Mesothelial cell of epicardium (in vitro differentiated cells): ENCODE measurements around the gene PLEKHA6. TPM values are rescaled to one million over a fixed set of nuclear protein-coding genes. Genes with fewer than 3 reads are reported as not detected.
A peak's percentile ranks its signal among the peaks of the same experiment; 100 is the strongest.

ENCODE experiments used
- DNase-seq, 2 experiments: peaks; one replicate each; pipeline ENCODE4 v3.0.0; 2021; ENCODE audit warnings: low spot score in 2 of 2; ENCODE audit not compliant: unreplicated experiment in 2 of 2
- H3K27ac Mint-ChIP-seq: 2 replicates; pipeline ENCODE4 v1.8.0; 2021; ENCODE audit warnings: mixed read lengths
- H3K27me3 Mint-ChIP-seq: 2 replicates; pipeline ENCODE4 v1.8.0; 2021; ENCODE audit warnings: low read depth, mixed read lengths
- H3K36me3 Mint-ChIP-seq: 2 replicates; pipeline ENCODE4 v1.8.0; 2021; ENCODE audit warnings: mixed read lengths
- H3K4me1 Mint-ChIP-seq: 2 replicates; pipeline ENCODE4 v1.8.0; 2021; ENCODE audit warnings: mixed read lengths
- H3K4me3 Mint-ChIP-seq: 2 replicates; pipeline ENCODE4 v1.8.0; 2021; ENCODE audit warnings: mild to moderate bottlenecking, moderate library complexity, mixed read lengths
- H3K9me3 Mint-ChIP-seq: 2 replicates; pipeline ENCODE4 v1.8.0; 2021; ENCODE audit warnings: mixed read lengths
- CTCF ChIP-seq: fragments of 200-600 bp; sonication (generic); IDR thresholded peaks from one replicate; pipeline ENCODE4 v1.5.0; 2021; ENCODE audit warnings: antibody characterized with exemption; ENCODE audit not compliant: unreplicated experiment
- total RNA-seq: library from RNA; stranded (reverse); gene quantifications from 3 replicates; pipeline ENCODE4 v1.2.1, GENCODE V29; 2021

PLEKHA6 gene
- total RNA-seq, 1 donor from 2014 or later, result 29.7 TPM

DNA sequence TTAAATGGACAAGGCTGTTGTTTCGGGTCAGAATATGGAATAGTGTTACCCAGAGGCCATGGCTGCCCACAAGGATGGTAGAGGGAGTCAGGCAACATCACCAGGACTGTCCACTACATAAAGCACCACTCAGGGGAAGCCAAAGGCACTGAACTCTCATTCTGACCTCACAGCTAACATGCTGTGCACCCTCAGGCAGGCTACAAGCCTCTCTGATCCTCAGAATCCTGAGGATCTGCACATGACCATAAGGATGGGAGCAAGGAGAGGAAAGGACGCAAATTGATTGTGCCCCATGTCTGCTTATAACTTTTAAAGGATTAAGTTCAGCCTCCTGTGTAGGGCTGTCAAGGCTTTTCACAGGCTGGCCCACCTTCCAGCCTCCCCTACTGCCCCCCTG, 38.7 kb downstream of the PLEKHA6 start:
- DNase-seq, result no peak
- Mint-ChIP-seq H3K4me3 (no peak overlapping the region), H3K27ac (peak overlapping the region; percentile 97), H3K4me1 (peaks cover 57% of the 10 kb centered on the region), H3K36me3 (no peaks in the 10 kb centered on the region), H3K9me3 (no peaks in the 10 kb centered on the region), H3K27me3 (no peaks in the 10 kb centered on the region)
- no peak for TF ChIP-seq CTCF

- Mint-ChIP-seq H3K4me1 (peaks cover 64% of the 10 kb centered on the region), H3K27ac (peak overlapping the region; percentile 97), H3K27me3 (no peaks in the 10 kb centered on the region)
These were observed 39.3 kb downstream of the PLEKHA6 start for GRCh38 chr1:204320382-204320804.

GRCh38 chr1:204319462-204319861, 40.3 kb downstream of the PLEKHA6 start:
- peak overlapping the region; percentile 97 for H3K27ac Mint-ChIP-seq
- no peaks in the 10 kb centered on the region for H3K9me3 Mint-ChIP-seq
- H3K27me3 Mint-ChIP-seq, result no peaks in the 10 kb centered on the region
- TF ChIP-seq CTCF, result no peak
- no peak for DNase-seq
- no peak overlapping the region for H3K4me3 Mint-ChIP-seq
- H3K4me1 Mint-ChIP-seq, result peaks cover 73% of the 10 kb centered on the region
- H3K36me3 Mint-ChIP-seq, result no peaks in the 10 kb centered on the region

More at GRCh38 chr1:204320382-204320804, 39.3 kb downstream of the PLEKHA6 start:
- no peak for DNase-seq
- no peak for TF ChIP-seq CTCF
- Mint-ChIP-seq H3K9me3 (no peaks in the 10 kb centered on the region), H3K36me3 (no peaks in the 10 kb centered on the region), H3K4me3 (no peak overlapping the region)

GRCh38 chr1:204319027-204319426, 40.7 kb downstream of the PLEKHA6 start:
- Mint-ChIP-seq H3K9me3 (no peaks in the 10 kb centered on the region), H3K4me3 (no peak overlapping the region), H3K36me3 (no peaks in the 10 kb centered on the region), H3K27ac (peak overlapping the region; percentile 97), H3K4me1 (peaks cover 77% of the 10 kb centered on the region), H3K27me3 (no peaks in the 10 kb centered on the region)
- no peak for TF ChIP-seq CTCF
- no peak for DNase-seq

DNA sequence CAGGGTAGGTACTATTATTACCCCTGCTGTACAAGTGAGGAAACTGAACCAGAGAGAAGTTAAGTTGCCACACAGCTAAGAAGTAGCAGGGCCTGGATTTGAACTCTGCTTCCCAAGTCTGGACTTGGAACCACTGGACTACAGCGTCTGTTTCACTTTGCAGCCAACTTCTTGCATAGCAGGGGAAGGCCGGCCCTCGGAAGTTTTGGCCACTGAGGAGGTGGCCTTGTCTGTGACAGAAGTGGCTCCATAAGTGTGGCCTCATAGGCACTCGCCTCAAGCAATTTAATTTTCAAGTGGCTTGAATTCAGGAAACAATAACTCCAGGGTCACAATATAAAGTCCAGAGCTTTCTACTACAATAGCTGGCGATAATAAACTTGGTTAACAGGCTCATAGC, 41.4 kb downstream of the PLEKHA6 start:
- H3K4me3 Mint-ChIP-seq, result no peak overlapping the region
- H3K36me3 Mint-ChIP-seq, result no peaks in the 10 kb centered on the region
- TF ChIP-seq CTCF, result no peak
- H3K9me3 Mint-ChIP-seq, result no peaks in the 10 kb centered on the region
- no peaks in the 10 kb centered on the region for H3K27me3 Mint-ChIP-seq
- H3K4me1 Mint-ChIP-seq, result peaks cover 81% of the 10 kb centered on the region
- DNase-seq, result no peak
- peak overlapping the region; percentile 97 for H3K27ac Mint-ChIP-seq

DNA sequence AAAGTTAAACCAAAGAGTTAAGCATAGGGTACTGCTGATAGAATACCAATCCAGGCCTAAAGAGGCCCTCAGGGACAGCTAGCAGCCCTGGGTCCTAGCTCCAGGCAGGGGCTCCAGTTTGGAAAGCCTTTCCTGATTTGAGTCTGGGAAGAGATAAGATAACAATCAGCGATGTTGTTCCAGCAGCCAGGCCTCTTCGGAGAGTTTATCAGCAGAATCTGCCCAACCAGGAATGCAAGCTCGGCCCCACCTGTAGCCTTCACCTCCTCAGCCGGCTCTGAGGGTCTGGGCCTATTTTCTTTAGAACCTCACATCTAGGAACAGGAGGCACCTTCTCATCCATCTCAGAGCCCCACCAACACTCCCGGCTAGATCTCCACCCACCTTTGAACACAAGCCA, 42.6 kb downstream of the PLEKHA6 start:
- no peak for DNase-seq
- H3K9me3 Mint-ChIP-seq, result no peaks in the 10 kb centered on the region
- H3K36me3 Mint-ChIP-seq, result no peaks in the 10 kb centered on the region
- H3K27me3 Mint-ChIP-seq, result no peaks in the 10 kb centered on the region
- H3K4me3 Mint-ChIP-seq, result no peak overlapping the region
- TF ChIP-seq CTCF, result no peak
- peak overlapping the region; percentile 68 for H3K27ac Mint-ChIP-seq
- H3K4me1 Mint-ChIP-seq, result peaks cover 85% of the 10 kb centered on the region
